Measurements from ENCODE around the gene B4GALT3.

DNA sequence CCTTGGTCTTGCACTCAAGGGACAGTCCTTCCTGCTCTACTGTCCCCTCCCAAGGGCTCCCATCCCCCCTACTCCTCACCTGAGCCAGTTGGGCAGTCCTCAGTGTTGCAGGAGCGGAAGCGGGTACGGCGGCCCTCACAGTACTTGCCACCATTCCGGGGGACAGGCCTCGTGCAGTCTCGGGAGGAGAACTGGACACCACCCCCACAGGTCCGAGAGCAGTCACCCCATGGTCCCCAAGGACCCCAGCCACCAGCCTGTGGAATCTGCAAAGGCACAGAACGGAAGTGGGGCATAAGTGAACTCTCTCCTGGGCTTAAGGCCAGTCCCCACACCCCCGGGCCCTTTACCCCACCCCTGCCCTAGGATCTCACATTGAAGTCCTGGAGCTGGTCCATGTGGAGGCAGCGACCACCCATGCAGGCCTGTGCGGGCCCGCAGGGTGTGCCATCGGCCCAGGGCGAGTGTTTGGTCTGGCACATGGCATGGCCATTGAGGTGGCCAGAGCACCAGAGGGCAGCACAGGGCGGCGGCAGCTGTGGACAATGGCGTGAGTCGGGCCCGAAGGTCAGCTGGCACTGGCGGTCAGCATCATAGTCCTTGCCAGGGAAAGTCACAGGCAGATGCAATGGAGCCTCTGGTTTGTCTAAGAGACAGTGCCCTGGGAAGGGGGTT lies 16.4 kb upstream of the B4GALT3 start:
- peak in 1 of 3 donors; percentile 15 for TF ChIP-seq POLR2AphosphoS5 (IDR thresholded peaks at IDR 0.05)
- TF ChIP-seq, protein P1, sequence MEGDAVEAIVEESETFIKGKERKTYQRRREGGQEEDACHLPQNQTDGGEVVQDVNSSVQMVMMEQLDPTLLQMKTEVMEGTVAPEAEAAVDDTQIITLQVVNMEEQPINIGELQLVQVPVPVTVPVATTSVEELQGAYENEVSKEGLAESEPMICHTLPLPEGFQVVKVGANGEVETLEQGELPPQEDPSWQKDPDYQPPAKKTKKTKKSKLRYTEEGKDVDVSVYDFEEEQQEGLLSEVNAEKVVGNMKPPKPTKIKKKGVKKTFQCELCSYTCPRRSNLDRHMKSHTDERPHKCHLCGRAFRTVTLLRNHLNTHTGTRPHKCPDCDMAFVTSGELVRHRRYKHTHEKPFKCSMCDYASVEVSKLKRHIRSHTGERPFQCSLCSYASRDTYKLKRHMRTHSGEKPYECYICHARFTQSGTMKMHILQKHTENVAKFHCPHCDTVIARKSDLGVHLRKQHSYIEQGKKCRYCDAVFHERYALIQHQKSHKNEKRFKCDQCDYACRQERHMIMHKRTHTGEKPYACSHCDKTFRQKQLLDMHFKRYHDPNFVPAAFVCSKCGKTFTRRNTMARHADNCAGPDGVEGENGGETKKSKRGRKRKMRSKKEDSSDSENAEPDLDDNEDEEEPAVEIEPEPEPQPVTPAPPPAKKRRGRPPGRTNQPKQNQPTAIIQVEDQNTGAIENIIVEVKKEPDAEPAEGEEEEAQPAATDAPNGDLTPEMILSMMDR (IDR thresholded peaks at IDR 0.05), result no peak
